Caco-2 (cell line): ENCODE measurements around the gene IGF2. TPM values are rescaled to one million over a fixed set of nuclear protein-coding genes. Genes with fewer than 3 reads are reported as not detected.

Experiments
- BruUV-seq: library from RNA; stranded (reverse); fragments of 400-500 nt; replicated peaks from 2 replicates; lab custom pipeline; 2021; lab: Mats Ljungman, UMichigan
- CTCF ChIA-PET: fragments of 300-600 bp; sonication (Branson Sonifier 250); formaldehyde crosslinking; loops from one replicate; lab custom pipeline; 2022; ENCODE audit warnings: antibody characterized with exemption; lab: Charles Lee
- POLR2A ChIA-PET: fragments of 300-600 bp; sonication (Branson Sonifier 250); formaldehyde crosslinking; loops from one replicate; lab custom pipeline; 2022; ENCODE audit warnings: antibody characterized with exemption; lab: Charles Lee
- DNase-seq, 2 experiments: peaks; one replicate each; pipeline versions ENCODE4 v3.0.0 to v3.0.0-alpha.2; 2020 to 2022
- H3K27me3 ChIP-seq: replicated peaks from 2 replicates; pipeline ENCODE4 v1.6.0; 2011; ENCODE audit warnings: low read length; ENCODE audit not compliant: control insufficient read depth, insufficient read depth
- H3K36me3 ChIP-seq: 2 replicates; pipeline ENCODE4 v1.5.1; 2011; ENCODE audit warnings: low read length; ENCODE audit not compliant: control insufficient read depth, insufficient read depth
- H3K4me1 ChIP-seq: fragments of 250-450 bp; sonication (Bioruptor Pico); 2 replicates; pipeline ENCODE4 v1.5.1; 2020; ENCODE audit warnings: mild to moderate bottlenecking
- H3K4me3 ChIP-seq: 2 replicates; pipeline ENCODE4 v1.5.1; 2011; ENCODE audit warnings: low read depth, mild to moderate bottlenecking, control low read depth, low read length
- H3K9me3 ChIP-seq: fragments of 250-450 bp; sonication (Bioruptor Pico); 2 replicates; pipeline ENCODE4 v1.5.1; 2020; ENCODE audit warnings: mild to moderate bottlenecking, moderate library complexity
- H3K27ac Mint-ChIP-seq: one replicate; pipeline ENCODE4 v1.8.0; 2022; ENCODE audit warnings: mixed read lengths; ENCODE audit not compliant: unreplicated experiment
- H3K27me3 Mint-ChIP-seq: one replicate; pipeline ENCODE4 v1.8.0; 2022; ENCODE audit warnings: mixed read lengths; ENCODE audit not compliant: insufficient read depth, unreplicated experiment
- H3K36me3 Mint-ChIP-seq: one replicate; pipeline ENCODE4 v1.8.0; 2022; ENCODE audit warnings: mild to moderate bottlenecking, mixed read lengths; ENCODE audit not compliant: insufficient read depth, unreplicated experiment
- H3K4me1 Mint-ChIP-seq: one replicate; pipeline ENCODE4 v1.8.0; 2022; ENCODE audit warnings: low read depth, mixed read lengths; ENCODE audit not compliant: unreplicated experiment
- H3K4me3 Mint-ChIP-seq: one replicate; pipeline ENCODE4 v1.8.0; 2022; ENCODE audit warnings: mild to moderate bottlenecking, moderate library complexity, mixed read lengths; ENCODE audit not compliant: unreplicated experiment
- H3K9me3 Mint-ChIP-seq: one replicate; pipeline ENCODE4 v1.8.0; 2022; ENCODE audit warnings: mixed read lengths; ENCODE audit not compliant: unreplicated experiment
- CTCF ChIP-seq, 2 experiments: fragments of 200-600 bp in 1 of 2; IDR thresholded peaks; 1 replicate in 1 of 2; 2 replicates in 1 of 2; pipeline versions ENCODE4 v1.5.1 to v1.8.0; 2011 to 2022; ENCODE audit warnings: antibody characterized with exemption in 1 of 2, control low read depth in 1 of 2, inconsistent platforms in 1 of 2, low read depth in 1 of 2, low read length in 1 of 2, mild to moderate bottlenecking in 1 of 2, moderate library complexity in 1 of 2; ENCODE audit not compliant: insufficient read depth in 1 of 2, severe bottlenecking in 1 of 2, unreplicated experiment in 1 of 2
- intact Hi-C: fragments of 100-400 bp; cut with micrococcal nuclease; formaldehyde crosslinking; loops from one replicate; pipeline ENCODE4 v1.10.0; 2022; ENCODE audit not compliant: unreplicated experiment
- total RNA-seq: library from RNA; stranded (reverse); gene quantifications from 2 replicates; pipeline ENCODE4 v1.2.3, GENCODE V29; 2022

The IGF2 gene
- total RNA-seq, 1 experiment from 2014 or later: 1,397 TPM

- H3K4me3 Mint-ChIP-seq: no peak overlapping the region
- no peaks in the 10 kb centered on the region for H3K36me3 Mint-ChIP-seq
- intact Hi-C loops: no loop called here
- no peaks in the 10 kb centered on the region for H3K4me1 ChIP-seq
- H3K27me3 ChIP-seq: no peaks in the 10 kb centered on the region
- H3K4me3 ChIP-seq: no peak overlapping the region
- no peak for TF ChIP-seq CTCF (IDR thresholded peaks at IDR 0.05; ENCODE audit: insufficient read depth in 1 of 2, low read depth in 1 of 2, low read length in 1 of 2, severe bottlenecking in 1 of 2, unreplicated experiment in 1 of 2)
- no peak overlapping the region for H3K27ac Mint-ChIP-seq
- BruUV-seq: no TSS peak
- no peaks in the 10 kb centered on the region for H3K9me3 Mint-ChIP-seq
- no peaks in the 10 kb centered on the region for H3K4me1 Mint-ChIP-seq
- DNase-seq: no peak
- H3K9me3 ChIP-seq: no peaks in the 10 kb centered on the region
- H3K36me3 ChIP-seq: no peaks in the 10 kb centered on the region
- CTCF ChIA-PET: interaction anchor here (0.6 kb wide), 1 partner anchor 1463 kb away, joined by 3 read pairs; no protein-coding TSS in a partner anchor
- POLR2A ChIA-PET: interaction anchor here (0.6 kb wide), 1 partner anchor 510 kb away, joined by 4 read pairs; no protein-coding TSS in a partner anchor
- no peaks in the 10 kb centered on the region for H3K27me3 Mint-ChIP-seq
Observed at GRCh38 chr11:2108675-2109491, 30.3 kb downstream of the IGF2 start.

GRCh38 chr11:2107941-2108630 lies 31.1 kb downstream of the IGF2 start:
- Mint-ChIP-seq H3K9me3 (no peaks in the 10 kb centered on the region), H3K4me3 (no peak overlapping the region), H3K4me1 (no peaks in the 10 kb centered on the region), H3K27me3 (no peaks in the 10 kb centered on the region), H3K36me3 (no peaks in the 10 kb centered on the region), H3K27ac (no peak overlapping the region)
- POLR2A ChIA-PET: no interaction called here
- TF ChIP-seq CTCF (IDR thresholded peaks at IDR 0.05; ENCODE audit: insufficient read depth in 1 of 2, low read depth in 1 of 2, low read length in 1 of 2, severe bottlenecking in 1 of 2, unreplicated experiment in 1 of 2): no peak
- Histone ChIP-seq H3K4me3 (no peak overlapping the region), H3K9me3 (no peaks in the 10 kb centered on the region), H3K4me1 (no peaks in the 10 kb centered on the region), H3K36me3 (no peaks in the 10 kb centered on the region), H3K27me3 (no peaks in the 10 kb centered on the region)
- intact Hi-C loops: no loop called here
- CTCF ChIA-PET: no interaction called here
- BruUV-seq: no TSS peak
- no peak for DNase-seq

GRCh38 chr11:2107521-2107920 lies 31.7 kb downstream of the IGF2 start:
- H3K9me3 ChIP-seq: no peaks in the 10 kb centered on the region
- POLR2A ChIA-PET: no interaction called here
- H3K36me3 ChIP-seq: no peaks in the 10 kb centered on the region
- H3K36me3 Mint-ChIP-seq: no peaks in the 10 kb centered on the region
- H3K27me3 ChIP-seq: no peaks in the 10 kb centered on the region
- H3K4me3 Mint-ChIP-seq: no peak overlapping the region
- no TSS peak for BruUV-seq
- no peak for TF ChIP-seq CTCF (IDR thresholded peaks at IDR 0.05; ENCODE audit: insufficient read depth in 1 of 2, low read depth in 1 of 2, low read length in 1 of 2, severe bottlenecking in 1 of 2, unreplicated experiment in 1 of 2)
- H3K4me1 Mint-ChIP-seq: no peaks in the 10 kb centered on the region
- intact Hi-C loops: no loop called here
- CTCF ChIA-PET: no interaction called here
- no peak overlapping the region for H3K4me3 ChIP-seq
- H3K27ac Mint-ChIP-seq: no peak overlapping the region
- no peak for DNase-seq
- H3K4me1 ChIP-seq: no peaks in the 10 kb centered on the region
- peaks cover 1% of the 10 kb centered on the region for H3K9me3 Mint-ChIP-seq
- no peaks in the 10 kb centered on the region for H3K27me3 Mint-ChIP-seq
